ENCODE measurements around the gene AMMECR1L.
"Not testable (repeated sequence)": the region's sequence is repeated elsewhere in the genome, so short reads cannot be mapped to it uniquely, and the experiment has no call there.

AMMECR1L gene

DNA sequence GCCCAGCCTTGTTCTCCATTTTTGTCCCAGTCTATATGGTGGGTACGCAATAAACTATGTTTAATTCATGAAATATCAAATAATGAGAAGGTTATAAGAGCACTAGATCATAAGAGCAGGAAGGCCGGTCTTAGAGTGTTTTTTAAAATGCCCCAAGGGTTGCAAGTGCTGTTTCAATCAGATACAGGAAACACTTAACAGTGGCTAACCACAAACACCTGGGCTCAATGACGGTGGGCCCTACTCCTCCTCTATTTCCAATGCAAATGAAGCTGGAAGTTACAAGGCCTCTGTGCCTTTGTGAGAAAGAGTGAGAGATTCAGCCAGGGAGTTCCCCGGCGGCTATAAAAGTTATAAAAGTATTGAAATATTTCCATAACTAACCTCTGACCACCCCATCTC lies 55.9 kb downstream of the AMMECR1L start:
- DNase-seq = peak; percentile 62

DNA sequence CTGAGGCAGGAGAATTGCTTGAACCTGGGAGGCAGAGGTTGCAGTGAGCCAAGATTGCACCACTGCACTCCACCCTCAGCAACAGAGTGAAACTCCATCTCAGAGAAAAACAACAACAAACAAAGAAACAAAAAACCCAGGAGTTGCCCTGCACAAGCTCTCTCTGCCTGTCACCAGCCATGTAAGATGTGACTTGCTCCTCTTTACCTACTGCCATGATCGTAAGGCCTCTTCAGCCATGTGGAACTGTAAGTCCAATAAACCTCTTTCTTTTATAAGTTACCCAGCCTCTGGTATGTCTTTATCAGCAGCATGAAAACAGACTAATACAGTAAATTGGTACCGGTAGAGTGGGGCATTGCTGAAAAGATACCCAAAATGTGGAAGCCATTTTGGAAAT lies 59.0 kb downstream of the AMMECR1L start:
- DNase-seq = not testable (repeated sequence)

DNA sequence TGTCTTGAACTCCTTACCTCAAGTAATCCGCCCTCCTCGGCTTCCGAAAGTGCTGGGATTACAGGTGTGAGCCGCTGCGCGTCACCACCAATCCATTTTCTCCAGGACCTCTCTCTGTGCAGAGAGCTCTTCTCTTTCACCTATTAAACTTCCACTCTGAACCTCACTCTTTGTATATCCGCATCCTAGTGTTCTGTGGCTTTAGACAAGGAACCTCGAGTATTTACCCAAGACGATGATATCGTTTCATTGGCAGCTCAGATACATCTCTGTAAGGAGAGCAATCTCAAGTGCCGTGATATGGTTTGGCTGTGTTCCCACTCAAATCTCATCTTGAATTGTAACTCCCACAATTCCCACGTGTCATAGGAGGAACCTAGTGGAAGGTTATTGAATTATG lies 59.7 kb downstream of the AMMECR1L start:
- DNase-seq = no peak

DNA sequence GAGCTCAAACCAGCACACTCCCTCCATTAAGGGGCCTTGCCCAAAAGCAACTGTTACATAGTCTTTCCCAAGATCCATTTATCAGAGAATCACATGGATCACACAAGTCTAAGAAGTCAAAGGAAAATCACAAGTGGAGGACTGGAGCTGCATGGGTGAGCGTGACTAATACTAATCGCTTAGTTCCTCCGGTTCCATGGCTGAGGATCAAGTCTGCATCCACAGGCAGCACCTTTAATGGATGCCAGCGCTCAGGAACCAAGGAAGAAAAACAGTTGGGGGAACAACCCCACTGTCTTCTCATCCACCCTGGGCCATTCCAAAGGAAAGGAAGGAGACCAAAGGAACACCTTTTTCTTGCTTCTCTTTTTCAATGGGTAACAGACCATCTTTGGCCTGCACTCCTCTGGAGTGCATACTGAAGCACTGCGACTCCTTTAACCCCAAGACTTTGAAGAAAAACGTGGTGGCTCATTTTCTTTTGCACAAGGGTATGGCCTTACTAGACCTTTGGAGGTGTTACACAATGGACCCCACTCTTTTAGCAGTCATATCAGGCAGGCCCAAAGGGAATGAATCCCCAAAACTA lies 65.6 kb downstream of the AMMECR1L start:
- no peak for DNase-seq

DNA sequence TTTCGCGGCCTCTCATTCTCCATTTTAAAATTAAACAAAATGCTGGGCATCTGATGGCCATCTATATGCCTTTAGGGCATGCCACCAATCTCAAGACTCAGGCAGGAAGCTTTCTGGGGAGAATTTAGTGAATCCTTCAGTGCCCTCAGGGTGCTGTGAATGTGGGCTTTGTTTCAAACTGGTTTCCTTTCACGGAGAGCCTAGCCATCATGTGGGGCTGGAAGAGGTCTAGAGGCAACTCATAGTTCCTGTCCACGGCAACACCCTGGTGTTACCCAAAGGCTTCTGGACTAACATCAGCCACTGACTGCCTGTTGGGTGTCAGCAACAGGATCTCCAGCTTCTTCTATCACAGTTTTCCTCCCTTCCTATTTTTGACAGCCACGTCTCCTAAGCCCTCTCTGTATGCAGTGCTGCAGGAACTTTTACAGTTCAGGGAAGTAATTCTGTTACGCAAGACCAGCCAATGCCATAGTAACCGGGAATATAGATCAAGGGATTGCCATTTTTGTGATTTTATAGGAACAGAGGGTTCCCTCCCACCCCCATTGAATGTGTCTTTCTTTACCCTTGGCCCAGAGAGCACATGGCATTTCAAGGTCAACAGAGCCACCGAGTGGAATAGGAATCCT lies 66.8 kb downstream of the AMMECR1L start:
- DNase-seq = no peak

DNA sequence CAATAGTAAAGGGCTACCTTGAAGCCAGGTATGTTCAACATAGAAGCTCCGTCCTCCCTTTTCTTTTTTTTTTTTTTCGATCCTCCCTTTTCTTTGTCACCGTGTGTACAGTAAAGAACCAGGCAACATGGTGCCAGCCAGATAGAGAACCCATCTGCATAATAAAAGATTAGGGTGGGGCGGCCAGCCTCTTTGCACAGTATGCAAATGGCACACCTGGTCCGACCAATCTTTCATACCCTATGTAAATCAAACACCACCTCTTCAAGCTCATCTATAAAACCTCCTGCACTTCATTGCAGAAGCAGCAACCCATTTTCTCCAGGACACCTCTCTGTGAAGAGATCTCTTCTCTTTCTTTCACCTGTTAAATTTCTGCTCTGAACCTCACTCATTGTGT lies 67.5 kb downstream of the AMMECR1L start:
- DNase-seq = no peak

DNA sequence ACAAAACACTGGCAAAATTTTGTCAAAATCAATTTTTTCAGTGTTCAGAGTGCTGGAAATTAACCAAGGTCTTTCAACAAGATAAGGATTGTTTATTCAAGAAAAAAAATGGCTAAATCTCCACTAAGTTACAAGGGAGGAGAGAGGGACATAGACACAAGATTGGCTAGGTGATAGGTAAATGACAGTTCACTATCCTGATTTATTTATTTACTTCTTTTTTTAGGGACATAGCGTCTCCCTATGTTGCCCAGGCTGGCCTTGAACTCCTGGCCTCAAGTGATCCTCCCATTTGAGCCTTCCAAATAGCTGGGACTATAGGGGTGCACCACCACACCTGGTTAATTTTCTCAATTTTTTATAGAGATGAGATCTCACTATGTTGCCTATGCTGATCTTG lies 71.1 kb downstream of the AMMECR1L start:
- no peak for DNase-seq

DNA sequence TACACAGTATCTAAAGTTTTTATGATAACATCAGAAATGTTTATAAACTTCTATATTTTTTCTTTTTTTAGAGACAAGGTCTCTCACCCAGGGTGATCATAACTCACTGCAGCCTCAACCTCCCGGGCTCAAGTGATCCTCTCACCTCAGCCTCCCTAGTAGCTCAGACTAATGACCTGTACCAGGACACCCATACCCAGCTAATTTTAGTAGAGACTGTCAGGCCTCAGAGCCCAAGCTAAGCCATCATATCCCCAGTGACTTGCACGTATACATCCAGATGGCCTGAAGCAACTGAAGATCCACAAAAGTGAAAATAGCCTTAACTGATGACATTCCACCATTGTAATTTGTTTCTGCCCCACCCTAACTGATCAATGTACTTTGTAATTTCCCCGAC lies 73.3 kb downstream of the AMMECR1L start:
- DNase-seq = not testable (repeated sequence)

Measured in hematopoietic multipotent progenitor cell treated with erythropoietin and hydrocortisone succinate and interleukin-3 and kit ligand, for 4 days (in vitro differentiated cells).